Measurements from ENCODE around the gene MTFP1.

Gene MTFP1

GRCh38 chr22:30425616-30426387, at the start of gene MTFP1:
Gene MTFP1 (plus strand): TSS chr22:30425768. CDS start chr22:30425880, 112 bp downstream.
- no peak for DNase-seq (ENCODE audit: extremely low read depth in 1 of 2, low read depth in 1 of 2)

- DNase-seq (ENCODE audit: extremely low read depth in 1 of 2, low read depth in 1 of 2): no peak
Measured at GRCh38 chr22:30380011-30380410, 45.6 kb upstream of the MTFP1 start.

GRCh38 chr22:30381264-30381663, 44.3 kb upstream of the MTFP1 start:
- peak in 1 of 2 donors; percentile 46 for DNase-seq (ENCODE audit: extremely low read depth in 1 of 2, low read depth in 1 of 2)

- no peak for DNase-seq (ENCODE audit: extremely low read depth in 1 of 2, low read depth in 1 of 2)
Measured at GRCh38 chr22:30382340-30382739, 43.2 kb upstream of the MTFP1 start.

- DNase-seq (ENCODE audit: extremely low read depth in 1 of 2, low read depth in 1 of 2): no peak
Measured at GRCh38 chr22:30383061-30383460, 42.5 kb upstream of the MTFP1 start.

GRCh38 chr22:30385942-30386341, 39.6 kb upstream of the MTFP1 start:
- no peak for DNase-seq (ENCODE audit: extremely low read depth in 1 of 2, low read depth in 1 of 2)

GRCh38 chr22:30386608-30386959, 39.0 kb upstream of the MTFP1 start:
- no peak for DNase-seq (ENCODE audit: extremely low read depth in 1 of 2, low read depth in 1 of 2)

GRCh38 chr22:30386960-30387827, 38.4 kb upstream of the MTFP1 start, which contains the start of gene RNF215:
Gene RNF215 (minus strand): TSS chr22:30387411. CDS start chr22:30387313, 98 bp downstream.
- peak; percentile 41 to 67 for DNase-seq (ENCODE audit: extremely low read depth in 1 of 2, low read depth in 1 of 2)

- DNase-seq (ENCODE audit: extremely low read depth in 1 of 2, low read depth in 1 of 2): peak; percentile 58 to 67
Measured at GRCh38 chr22:30390974-30391691, 34.4 kb upstream of the MTFP1 start.

- DNase-seq (ENCODE audit: extremely low read depth in 1 of 2, low read depth in 1 of 2): no peak
Measured at GRCh38 chr22:30392661-30393321, 32.8 kb upstream of the MTFP1 start.

- no peak for DNase-seq (ENCODE audit: extremely low read depth in 1 of 2, low read depth in 1 of 2)
Measured at GRCh38 chr22:30393322-30393680, 32.3 kb upstream of the MTFP1 start.

- no peak for DNase-seq (ENCODE audit: extremely low read depth in 1 of 2, low read depth in 1 of 2)
Measured at GRCh38 chr22:30393885-30394284, 31.7 kb upstream of the MTFP1 start.

- DNase-seq (ENCODE audit: extremely low read depth in 1 of 2, low read depth in 1 of 2): peak; percentile 51 to 54
Measured at GRCh38 chr22:30396871-30397655, 28.5 kb upstream of the MTFP1 start, which contains the start of gene SEC14L2. Gene SEC14L2 (plus strand): TSS chr22:30397018. CDS start chr22:30397117, 99 bp downstream.

- DNase-seq (ENCODE audit: extremely low read depth in 1 of 2, low read depth in 1 of 2): no peak
Measured at GRCh38 chr22:30397656-30398635, 27.6 kb upstream of the MTFP1 start.

- DNase-seq (ENCODE audit: extremely low read depth in 1 of 2, low read depth in 1 of 2): no peak
Measured at GRCh38 chr22:30398685-30399680, 26.6 kb upstream of the MTFP1 start.

GRCh38 chr22:30399718-30400117, 25.9 kb upstream of the MTFP1 start:
- DNase-seq (ENCODE audit: extremely low read depth in 1 of 2, low read depth in 1 of 2): no peak

- no peak for DNase-seq (ENCODE audit: extremely low read depth in 1 of 2, low read depth in 1 of 2)
Measured at GRCh38 chr22:30400159-30400558, 25.4 kb upstream of the MTFP1 start.

Data from stimulated activated CD8-positive, alpha-beta memory T cell treated with anti-CD3 and anti-CD28 coated beads, Interleukin-7, amount 100 ng/mL, for 48 hours (primary cell).